KMS-11 (cell line): ENCODE results near the gene RALGAPA2.

ENCODE experiments used
- H2AFZ ChIP-seq: fragments of 200-600 bp; sonication (generic); 2 replicates; pipeline ENCODE4 v1.6.1; 2016; ENCODE audit warnings: antibody characterized with exemption, mixed run types, low read depth
- H3K27ac ChIP-seq: fragments of 200-600 bp; sonication (generic); 2 replicates; pipeline ENCODE4 v1.6.1; 2016; ENCODE audit warnings: mild to moderate bottlenecking, mixed run types
- H3K27me3 ChIP-seq: fragments of 200-600 bp; sonication (generic); 2 replicates; pipeline ENCODE4 v1.6.1; 2017; ENCODE audit warnings: mild to moderate bottlenecking, low read depth, mixed run types, moderate library complexity; ENCODE audit not compliant: insufficient read depth
- H3K36me3 ChIP-seq: fragments of 200-600 bp; sonication (generic); 2 replicates; pipeline ENCODE4 v1.6.1; 2017; ENCODE audit warnings: mild to moderate bottlenecking, mixed run types; ENCODE audit not compliant: insufficient read depth
- H3K4me1 ChIP-seq: fragments of 200-600 bp; sonication (generic); 2 replicates; pipeline ENCODE4 v1.6.1; 2016; ENCODE audit warnings: mild to moderate bottlenecking, low read depth, mixed run types; ENCODE audit not compliant: poor library complexity, severe bottlenecking
- H3K4me2 ChIP-seq: fragments of 200-600 bp; sonication (generic); 2 replicates; pipeline ENCODE4 v1.7.0; 2016; ENCODE audit warnings: mild to moderate bottlenecking, mixed run types
- H3K4me3 ChIP-seq: fragments of 200-600 bp; sonication (generic); IDR thresholded peaks from 2 replicates; pipeline ENCODE4 v1.6.1; 2017; ENCODE audit warnings: low read depth, low read length, mixed read lengths; ENCODE audit not compliant: insufficient read depth
- H3K79me2 ChIP-seq: fragments of 200-600 bp; sonication (generic); 2 replicates; pipeline ENCODE4 v1.6.1; 2016; ENCODE audit warnings: low read depth, mixed run types; ENCODE audit not compliant: insufficient read depth
- H3K9ac ChIP-seq: fragments of 200-600 bp; sonication (generic); 2 replicates; pipeline ENCODE4 v1.6.1; 2016; ENCODE audit warnings: mild to moderate bottlenecking, mixed run types
- H4K20me1 ChIP-seq: fragments of 200-600 bp; sonication (generic); 2 replicates; pipeline ENCODE4 v1.6.1; 2016; ENCODE audit warnings: mild to moderate bottlenecking, mixed run types; ENCODE audit not compliant: insufficient read depth
- CTCF ChIP-seq: fragments of 200-600 bp; sonication (generic); conservative IDR thresholded peaks from 2 replicates; pipeline ENCODE4 v1.6.1; 2017; ENCODE audit warnings: low read depth, mild to moderate bottlenecking, antibody characterized with exemption, low read length, moderate library complexity, mixed read lengths

Gene RALGAPA2

GRCh38 chr20:20488388-20488787 lies 224.1 kb downstream of the RALGAPA2 start:
- no peak overlapping the region for H3K27ac ChIP-seq
- no peak for TF ChIP-seq CTCF
- H4K20me1 ChIP-seq: no peaks in the 10 kb centered on the region
- H3K4me2 ChIP-seq: no peak overlapping the region
- no peaks in the 10 kb centered on the region for H3K4me1 ChIP-seq
- no peak overlapping the region for H2AFZ ChIP-seq
- H3K36me3 ChIP-seq: no peaks in the 10 kb centered on the region
- H3K9ac ChIP-seq: no peak overlapping the region
- no peak overlapping the region for H3K4me3 ChIP-seq
- H3K79me2 ChIP-seq: no peaks in the 10 kb centered on the region
- no peaks in the 10 kb centered on the region for H3K27me3 ChIP-seq

DNA sequence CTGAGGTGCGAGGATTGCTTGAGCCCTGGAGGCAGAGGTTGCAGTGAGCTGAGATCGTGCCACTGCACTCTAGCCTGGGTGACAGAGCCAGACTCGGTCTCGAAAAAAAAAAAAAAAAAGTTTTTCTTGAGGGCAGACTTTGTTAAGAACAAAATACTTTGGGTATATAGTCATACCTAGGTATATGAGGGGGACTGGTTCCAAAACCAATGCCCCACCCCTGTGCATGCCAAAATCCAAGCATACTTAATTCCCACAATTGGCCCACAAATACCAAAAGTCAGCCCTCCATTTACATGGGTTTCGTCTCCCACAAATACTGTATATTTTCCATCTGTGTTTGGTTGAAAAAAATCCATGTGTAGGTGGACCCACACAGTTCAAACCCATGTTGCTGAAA lies 224.6 kb downstream of the RALGAPA2 start:
- Histone ChIP-seq H3K4me1 (no peaks in the 10 kb centered on the region), H4K20me1 (no peaks in the 10 kb centered on the region), H3K79me2 (no peaks in the 10 kb centered on the region), H3K27me3 (no peaks in the 10 kb centered on the region), H3K36me3 (no peaks in the 10 kb centered on the region), H3K27ac (no peak overlapping the region), H2AFZ (no peak overlapping the region), H3K4me2 (no peak overlapping the region), H3K9ac (no peak overlapping the region), H3K4me3 (no peak overlapping the region)
- TF ChIP-seq CTCF: no peak

GRCh38 chr20:20483328-20483727 lies 229.1 kb downstream of the RALGAPA2 start:
- Histone ChIP-seq H3K4me2 (no peak overlapping the region), H2AFZ (no peak overlapping the region), H3K4me1 (no peaks in the 10 kb centered on the region), H3K27me3 (no peaks in the 10 kb centered on the region), H3K79me2 (no peaks in the 10 kb centered on the region), H4K20me1 (no peaks in the 10 kb centered on the region), H3K9ac (no peak overlapping the region), H3K4me3 (no peak overlapping the region), H3K36me3 (no peaks in the 10 kb centered on the region), H3K27ac (no peak overlapping the region)
- no peak for TF ChIP-seq CTCF

GRCh38 chr20:20482453-20482852 lies 230.0 kb downstream of the RALGAPA2 start:
- Histone ChIP-seq H2AFZ (no peak overlapping the region), H3K27me3 (no peaks in the 10 kb centered on the region), H3K9ac (no peak overlapping the region), H3K36me3 (no peaks in the 10 kb centered on the region), H4K20me1 (no peaks in the 10 kb centered on the region), H3K4me2 (no peak overlapping the region), H3K27ac (no peak overlapping the region), H3K4me1 (no peaks in the 10 kb centered on the region), H3K79me2 (no peaks in the 10 kb centered on the region), H3K4me3 (no peak overlapping the region)
- no peak for TF ChIP-seq CTCF

DNA sequence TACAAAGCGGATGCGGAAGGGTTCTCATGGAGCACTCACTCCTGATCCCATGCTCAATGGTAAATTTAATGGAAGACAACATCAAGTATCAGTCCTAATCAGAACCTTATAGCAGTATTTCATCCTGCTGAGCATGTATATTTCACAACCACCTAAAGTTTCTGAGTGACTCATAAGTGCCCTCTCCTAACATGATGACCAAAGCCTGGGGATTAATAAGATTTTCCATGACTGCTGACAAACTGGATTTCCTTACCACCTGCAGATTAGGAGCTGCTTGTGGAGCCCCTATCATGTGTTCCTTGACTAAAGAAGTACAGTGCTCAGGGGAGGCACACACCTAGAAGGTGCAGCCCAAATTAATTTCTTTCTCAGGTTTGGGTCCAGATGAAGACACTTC lies 231.8 kb downstream of the RALGAPA2 start:
- Histone ChIP-seq H3K79me2 (no peaks in the 10 kb centered on the region), H3K36me3 (no peaks in the 10 kb centered on the region), H3K27me3 (no peaks in the 10 kb centered on the region), H3K4me2 (no peak overlapping the region), H3K4me1 (no peaks in the 10 kb centered on the region), H3K4me3 (no peak overlapping the region), H3K27ac (no peak overlapping the region), H3K9ac (no peak overlapping the region), H4K20me1 (no peaks in the 10 kb centered on the region), H2AFZ (no peak overlapping the region)
- TF ChIP-seq CTCF: no peak
